ENCODE results near the gene MUC4.
"Not testable (repeated sequence)": the region's sequence is repeated elsewhere in the genome, so short reads cannot be mapped to it uniquely, and the experiment has no call there.

Gene MUC4

GRCh38 chr3:195722996-195723345, 88.8 kb downstream of the MUC4 start:
- not testable (repeated sequence) for H3K27ac ChIP-seq (ENCODE audit: low read length); H3K36me3 ChIP-seq (ENCODE audit: control insufficient read depth in 2 of 2, insufficient read depth in 2 of 2, low read length in 2 of 2); H3K9me3 ChIP-seq (ENCODE audit: control insufficient read depth in 2 of 2, low read length in 2 of 2); H3K27me3 ChIP-seq (ENCODE audit: control insufficient read depth in 1 of 2, insufficient read depth in 2 of 2, low read length in 2 of 2); H3K9ac ChIP-seq (ENCODE audit: low read length in 2 of 2); H3K4me3 ChIP-seq (ENCODE audit: low read length in 2 of 2); H3K4me1 ChIP-seq (ENCODE audit: control insufficient read depth, insufficient read depth, low read length)

- H3K9ac ChIP-seq (ENCODE audit: low read length in 2 of 2); H3K4me1 ChIP-seq (ENCODE audit: control insufficient read depth, insufficient read depth, low read length); H3K36me3 ChIP-seq (ENCODE audit: control insufficient read depth in 2 of 2, insufficient read depth in 2 of 2, low read length in 2 of 2); H3K27me3 ChIP-seq (ENCODE audit: control insufficient read depth in 1 of 2, insufficient read depth in 2 of 2, low read length in 2 of 2); H3K9me3 ChIP-seq (ENCODE audit: control insufficient read depth in 2 of 2, low read length in 2 of 2); H3K27ac ChIP-seq (ENCODE audit: low read length); H3K4me3 ChIP-seq (ENCODE audit: low read length in 2 of 2): not testable (repeated sequence)
Measured at GRCh38 chr3:195722139-195722995, 89.4 kb downstream of the MUC4 start.

DNA sequence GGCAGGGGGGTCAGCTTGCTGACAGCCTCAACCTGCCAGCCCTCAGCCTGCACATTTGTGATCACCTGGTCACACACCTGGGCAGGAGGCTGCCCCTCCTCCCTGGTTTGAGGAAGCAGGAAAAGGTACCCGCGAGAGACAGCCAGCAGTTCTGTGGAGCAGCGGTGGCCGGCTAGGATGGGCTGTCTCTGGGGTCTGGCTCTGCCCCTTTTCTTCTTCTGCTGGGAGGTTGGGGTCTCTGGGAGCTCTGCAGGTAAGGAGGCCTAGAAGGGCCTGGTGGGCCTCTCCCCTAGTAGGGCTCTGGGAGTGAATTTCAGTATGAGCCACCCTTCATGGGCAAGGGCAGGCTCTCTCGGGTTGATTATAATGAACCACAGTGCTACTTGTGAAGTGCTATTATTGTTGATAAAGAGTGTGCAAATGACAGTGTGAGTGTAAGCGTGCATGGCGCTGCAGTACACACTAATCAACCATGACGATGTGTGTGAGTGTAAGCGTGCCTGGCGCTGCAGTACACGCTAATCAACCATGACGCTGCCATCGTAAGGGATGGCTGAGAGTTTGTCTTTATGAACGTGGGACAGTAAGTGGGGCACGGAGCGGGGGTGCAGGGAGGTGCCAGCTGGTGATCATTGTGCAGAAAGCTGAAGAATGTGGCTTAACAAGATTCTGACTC, 90.8 kb downstream of the MUC4 start, which contains the start of gene MUC20:
TSS of gene MUC20 (plus strand) at position 148 of the 676 bp plus-strand sequence. CDS start at position 178, 30 bp downstream.
- H3K9me3 ChIP-seq (ENCODE audit: control insufficient read depth in 2 of 2, low read length in 2 of 2); H3K36me3 ChIP-seq (ENCODE audit: control insufficient read depth in 2 of 2, insufficient read depth in 2 of 2, low read length in 2 of 2); H3K27me3 ChIP-seq (ENCODE audit: control insufficient read depth in 1 of 2, insufficient read depth in 2 of 2, low read length in 2 of 2); H3K4me1 ChIP-seq (ENCODE audit: control insufficient read depth, insufficient read depth, low read length); H3K9ac ChIP-seq (ENCODE audit: low read length in 2 of 2); H3K4me3 ChIP-seq (ENCODE audit: low read length in 2 of 2); H3K27ac ChIP-seq (ENCODE audit: low read length): not testable (repeated sequence)

GRCh38 chr3:195719514-195720254, 92.0 kb downstream of the MUC4 start:
- H3K9ac ChIP-seq (ENCODE audit: low read length in 2 of 2); H3K4me3 ChIP-seq (ENCODE audit: low read length in 2 of 2); H3K27me3 ChIP-seq (ENCODE audit: control insufficient read depth in 1 of 2, insufficient read depth in 2 of 2, low read length in 2 of 2); H3K27ac ChIP-seq (ENCODE audit: low read length); H3K4me1 ChIP-seq (ENCODE audit: control insufficient read depth, insufficient read depth, low read length); H3K9me3 ChIP-seq (ENCODE audit: control insufficient read depth in 2 of 2, low read length in 2 of 2): not testable (repeated sequence)
- peaks cover 8 to 10% of the 10 kb centered on the region in 2 donors for H3K36me3 ChIP-seq (ENCODE audit: control insufficient read depth in 2 of 2, insufficient read depth in 2 of 2, low read length in 2 of 2)

- Histone ChIP-seq H3K4me3 (ENCODE audit: low read length in 2 of 2) (no peak overlapping the region), H3K9me3 (ENCODE audit: control insufficient read depth in 2 of 2, low read length in 2 of 2) (no peaks in the 10 kb centered on the region), H3K27me3 (ENCODE audit: control insufficient read depth in 1 of 2, insufficient read depth in 2 of 2, low read length in 2 of 2) (no peaks in the 10 kb centered on the region), H3K27ac (ENCODE audit: low read length) (no peak overlapping the region), H3K4me1 (ENCODE audit: control insufficient read depth, insufficient read depth, low read length) (no peaks in the 10 kb centered on the region), H3K36me3 (ENCODE audit: control insufficient read depth in 2 of 2, insufficient read depth in 2 of 2, low read length in 2 of 2) (peaks cover 12 to 15% of the 10 kb centered on the region in 2 donors), H3K9ac (ENCODE audit: low read length in 2 of 2) (no peak overlapping the region)
Measured at GRCh38 chr3:195718477-195718984, 93.2 kb downstream of the MUC4 start.

- H3K9ac ChIP-seq (ENCODE audit: low read length in 2 of 2) = no peak overlapping the region
- H3K4me1 ChIP-seq (ENCODE audit: control insufficient read depth, insufficient read depth, low read length) = no peaks in the 10 kb centered on the region
- H3K27me3 ChIP-seq (ENCODE audit: control insufficient read depth in 1 of 2, insufficient read depth in 2 of 2, low read length in 2 of 2) = no peaks in the 10 kb centered on the region
- no peak overlapping the region for H3K4me3 ChIP-seq (ENCODE audit: low read length in 2 of 2)
- no peak overlapping the region for H3K27ac ChIP-seq (ENCODE audit: low read length)
- peaks cover 12 to 17% of the 10 kb centered on the region in 2 donors for H3K36me3 ChIP-seq (ENCODE audit: control insufficient read depth in 2 of 2, insufficient read depth in 2 of 2, low read length in 2 of 2)
- no peaks in the 10 kb centered on the region for H3K9me3 ChIP-seq (ENCODE audit: control insufficient read depth in 2 of 2, low read length in 2 of 2)
Measured at GRCh38 chr3:195717852-195718476, 93.8 kb downstream of the MUC4 start.

DNA sequence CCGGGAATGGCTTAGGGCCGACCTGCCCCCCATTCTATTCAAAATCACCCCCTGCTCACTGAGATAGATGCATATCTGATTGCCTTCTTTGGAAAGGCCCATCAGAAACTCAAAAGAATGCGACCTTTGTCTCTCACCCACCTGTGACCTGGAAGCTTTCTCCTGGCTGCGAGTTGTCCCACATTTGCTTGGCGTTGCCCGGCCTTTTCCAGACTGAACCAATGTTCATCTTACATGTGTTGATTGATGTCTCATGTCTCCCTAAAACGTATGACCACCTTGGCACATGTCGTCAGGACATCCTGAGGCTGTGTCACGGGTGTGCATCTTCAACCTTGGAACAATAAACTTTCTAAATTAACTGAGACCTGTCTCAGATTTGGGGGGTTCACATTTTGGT, 94.3 kb downstream of the MUC4 start:
- H3K4me1 ChIP-seq (ENCODE audit: control insufficient read depth, insufficient read depth, low read length) = no peaks in the 10 kb centered on the region
- H3K9me3 ChIP-seq (ENCODE audit: control insufficient read depth in 2 of 2, low read length in 2 of 2) = no peaks in the 10 kb centered on the region
- no peak overlapping the region for H3K27ac ChIP-seq (ENCODE audit: low read length)
- no peaks in the 10 kb centered on the region for H3K27me3 ChIP-seq (ENCODE audit: control insufficient read depth in 1 of 2, insufficient read depth in 2 of 2, low read length in 2 of 2)
- no peak overlapping the region for H3K4me3 ChIP-seq (ENCODE audit: low read length in 2 of 2)
- no peak overlapping the region for H3K9ac ChIP-seq (ENCODE audit: low read length in 2 of 2)
- peaks cover 12 to 17% of the 10 kb centered on the region in 2 donors for H3K36me3 ChIP-seq (ENCODE audit: control insufficient read depth in 2 of 2, insufficient read depth in 2 of 2, low read length in 2 of 2)

DNA sequence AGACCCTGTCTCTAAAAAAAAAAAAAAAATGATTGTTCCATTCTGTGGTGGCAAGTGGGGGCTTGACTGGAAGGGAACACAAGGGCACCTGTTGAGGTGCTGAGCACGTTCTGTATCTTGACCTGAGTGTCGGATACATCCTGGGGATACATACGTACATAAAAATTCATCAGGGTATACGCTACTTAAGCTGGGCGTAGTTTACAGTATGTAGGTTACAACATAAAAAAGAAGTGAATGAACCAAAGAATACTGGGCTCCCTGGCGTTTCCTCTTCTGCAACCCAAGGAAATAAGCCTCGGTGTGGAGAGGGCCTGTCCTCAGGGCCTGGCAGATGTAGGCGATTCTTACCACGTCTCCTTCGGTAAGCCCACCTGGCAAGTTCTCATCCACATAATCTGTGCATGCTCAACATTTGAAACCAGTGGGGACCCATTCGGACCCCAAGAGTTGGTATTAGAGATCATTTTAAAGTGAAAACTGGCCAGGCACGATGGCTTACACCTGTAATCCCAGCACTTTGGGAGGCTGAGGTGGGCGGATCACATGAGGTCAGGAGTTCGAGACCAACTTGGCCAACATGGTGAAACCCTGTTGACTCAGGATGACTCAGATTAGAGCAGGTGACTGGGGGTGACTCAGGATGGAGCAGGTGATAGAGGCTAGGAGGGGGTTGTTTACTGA, 96.0 kb downstream of the MUC4 start:
- no peaks in the 10 kb centered on the region for H3K27me3 ChIP-seq (ENCODE audit: control insufficient read depth in 1 of 2, insufficient read depth in 2 of 2, low read length in 2 of 2)

DNA sequence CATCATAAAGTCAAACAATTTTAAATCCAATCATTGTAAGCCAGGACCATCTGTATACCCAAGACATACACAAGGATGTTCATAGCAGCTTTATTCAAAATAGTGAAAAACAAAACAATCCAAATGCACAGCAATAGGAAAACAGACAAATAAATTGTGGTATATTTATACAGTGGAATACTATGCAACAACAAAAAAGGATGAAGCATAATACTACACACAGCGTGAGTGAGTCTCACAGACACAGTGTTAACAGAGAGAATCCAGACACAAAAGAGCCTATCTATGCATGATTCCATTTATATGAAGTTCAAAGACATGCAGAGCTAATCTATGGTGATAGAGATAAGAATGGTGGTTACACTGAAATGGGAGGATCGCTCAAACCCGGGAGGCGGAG, 96.6 kb downstream of the MUC4 start:
- no peak overlapping the region for H3K9ac ChIP-seq (ENCODE audit: low read length in 2 of 2)
- H3K27ac ChIP-seq (ENCODE audit: low read length) = no peak overlapping the region
- H3K4me3 ChIP-seq (ENCODE audit: low read length in 2 of 2) = no peak overlapping the region
- no peaks in the 10 kb centered on the region for H3K27me3 ChIP-seq (ENCODE audit: control insufficient read depth in 1 of 2, insufficient read depth in 2 of 2, low read length in 2 of 2)
- no peaks in the 10 kb centered on the region for H3K4me1 ChIP-seq (ENCODE audit: control insufficient read depth, insufficient read depth, low read length)
- peaks cover 23 to 30% of the 10 kb centered on the region in 2 donors for H3K36me3 ChIP-seq (ENCODE audit: control insufficient read depth in 2 of 2, insufficient read depth in 2 of 2, low read length in 2 of 2)
- no peaks in the 10 kb centered on the region for H3K9me3 ChIP-seq (ENCODE audit: control insufficient read depth in 2 of 2, low read length in 2 of 2)

More for the DNA sequence above, 96.0 kb downstream of the MUC4 start:
- H3K9me3 ChIP-seq (ENCODE audit: control insufficient read depth in 2 of 2, low read length in 2 of 2) = no peaks in the 10 kb centered on the region
- no peak overlapping the region for H3K4me3 ChIP-seq (ENCODE audit: low read length in 2 of 2)
- peaks cover 23 to 29% of the 10 kb centered on the region in 2 donors for H3K36me3 ChIP-seq (ENCODE audit: control insufficient read depth in 2 of 2, insufficient read depth in 2 of 2, low read length in 2 of 2)
- no peak overlapping the region for H3K9ac ChIP-seq (ENCODE audit: low read length in 2 of 2)
- H3K27ac ChIP-seq (ENCODE audit: low read length) = no peak overlapping the region
- H3K4me1 ChIP-seq (ENCODE audit: control insufficient read depth, insufficient read depth, low read length) = no peaks in the 10 kb centered on the region

All from stomach smooth muscle (tissue), 2 donors.